WTC11 (cell line): ENCODE results near the gene IGSF1. TPM values are rescaled to one million over a fixed set of nuclear protein-coding genes. Genes with fewer than 3 reads are reported as not detected.

ENCODE experiments used
- ATAC-seq: fragments of 200-7000 bp; cut with Tn5 transposase; 2 replicates; pipeline ENCODE4 v1.10.0; 2021; ENCODE audit warnings: mild to moderate bottlenecking, moderate library complexity
- CTCF ChIA-PET: fragments of 300-600 bp; sonication (Branson Sonifier 250); formaldehyde crosslinking; loops from one replicate; lab custom pipeline; 2021; ENCODE audit warnings: antibody characterized with exemption; lab: Charles Lee
- POLR2A ChIA-PET: fragments of 350-600 bp; sonication (Branson Sonifier 250); formaldehyde crosslinking; loops from one replicate; lab custom pipeline; 2021; ENCODE audit warnings: antibody characterized with exemption; lab: Charles Lee
- DNase-seq: peaks from one replicate; pipeline ENCODE4 v3.0.0; 2021; ENCODE audit warnings: low spot score
- H3K27ac Mint-ChIP-seq: 2 replicates; pipeline ENCODE4 v1.8.0; 2021; ENCODE audit warnings: mixed read lengths
- H3K27me3 Mint-ChIP-seq: 2 replicates; pipeline ENCODE4 v1.8.0; 2021; ENCODE audit warnings: low read depth, mild to moderate bottlenecking, moderate library complexity, mixed read lengths
- H3K36me3 Mint-ChIP-seq: 2 replicates; pipeline ENCODE4 v1.8.0; 2021; ENCODE audit warnings: mixed read lengths
- H3K4me1 Mint-ChIP-seq: 2 replicates; pipeline ENCODE4 v1.8.0; 2022; ENCODE audit warnings: mixed read lengths
- H3K4me3 Mint-ChIP-seq: 2 replicates; pipeline ENCODE4 v1.8.0; 2021; ENCODE audit warnings: mild to moderate bottlenecking, moderate library complexity, mixed read lengths
- H3K9me3 Mint-ChIP-seq: 2 replicates; pipeline ENCODE4 v1.8.0; 2021; ENCODE audit warnings: mixed read lengths
- ATF1 ChIP-seq: sonication (generic); formaldehyde crosslinking; IDR thresholded peaks from 2 replicates; pipeline ENCODE4 v1.8.1; 2023; ENCODE audit warnings: mild to moderate bottlenecking, moderate library complexity, missing genetic modification reagents
- ATF3 ChIP-seq: sonication (generic); formaldehyde crosslinking; conservative IDR thresholded peaks from 2 replicates; pipeline ENCODE4 v1.8.1; 2022; ENCODE audit warnings: mild to moderate bottlenecking, missing genetic modification reagents
- CDX4 ChIP-seq: fragments of 250-450 bp; sonication (Bioruptor Pico); IDR thresholded peaks from 2 replicates; pipeline ENCODE4 v1.9.0; 2021; ENCODE audit warnings: moderate library complexity, mild to moderate bottlenecking, inconsistent platforms, borderline replicate concordance
- CTCF ChIP-seq: fragments of 200-600 bp; IDR thresholded peaks from 2 replicates; pipeline ENCODE4 v1.8.0; 2022; ENCODE audit warnings: antibody characterized with exemption
- FOXK1 ChIP-seq: sonication (generic); formaldehyde crosslinking; IDR thresholded peaks from 2 replicates; pipeline ENCODE4 v1.8.0; 2022; ENCODE audit warnings: mild to moderate bottlenecking, moderate library complexity, missing genetic modification reagents
- GRHL2 ChIP-seq: fragments of 250-450 bp; sonication (Bioruptor Pico); IDR thresholded peaks from 2 replicates; pipeline ENCODE4 v1.8.0; 2022; ENCODE audit warnings: mild to moderate bottlenecking, moderate library complexity; ENCODE audit not compliant: insufficient replicate concordance, severe bottlenecking
- GTF2I ChIP-seq: fragments of 250-450 bp; sonication (Bioruptor Pico); conservative IDR thresholded peaks from 2 replicates; pipeline ENCODE4 v1.4.0; 2021; ENCODE audit warnings: mild to moderate bottlenecking
- IRF1 ChIP-seq: sonication (generic); formaldehyde crosslinking; IDR thresholded peaks from 2 replicates; pipeline ENCODE4 v1.8.0; 2023; ENCODE audit warnings: missing genetic modification reagents
- MAX ChIP-seq: sonication (generic); formaldehyde crosslinking; IDR thresholded peaks from 2 replicates; pipeline ENCODE4 v1.8.0; 2022; ENCODE audit warnings: mild to moderate bottlenecking, missing genetic modification reagents
- NR3C1 ChIP-seq: sonication (generic); formaldehyde crosslinking; conservative IDR thresholded peaks from 2 replicates; pipeline ENCODE4 v1.8.1; 2023; ENCODE audit warnings: low read depth, mild to moderate bottlenecking, missing genetic modification reagents
- PREB ChIP-seq: sonication (generic); formaldehyde crosslinking; IDR thresholded peaks from 2 replicates; pipeline ENCODE4 v1.8.1; 2022; ENCODE audit warnings: mild to moderate bottlenecking, missing genetic modification reagents, moderate library complexity, borderline replicate concordance
- PRRX2 ChIP-seq: fragments of 250-450 bp; sonication (Bioruptor Pico); IDR thresholded peaks from 2 replicates; pipeline ENCODE4 v1.8.0; 2021; ENCODE audit warnings: mild to moderate bottlenecking
- RELA ChIP-seq: sonication (generic); formaldehyde crosslinking; IDR thresholded peaks from 2 replicates; pipeline ENCODE4 v1.8.1; 2022; ENCODE audit warnings: missing genetic modification reagents, mild to moderate bottlenecking, borderline replicate concordance
- SMAD3 ChIP-seq: sonication (generic); formaldehyde crosslinking; IDR thresholded peaks from 2 replicates; pipeline ENCODE4 v1.8.0; 2022; ENCODE audit warnings: missing genetic modification reagents, mild to moderate bottlenecking, borderline replicate concordance
- SP1 ChIP-seq: sonication (generic); formaldehyde crosslinking; conservative IDR thresholded peaks from 2 replicates; pipeline ENCODE4 v1.8.1; 2022; ENCODE audit warnings: missing genetic modification reagents
- TEAD1 ChIP-seq: sonication (generic); formaldehyde crosslinking; IDR thresholded peaks from 2 replicates; pipeline ENCODE4 v1.8.0; 2022; ENCODE audit warnings: mild to moderate bottlenecking, missing genetic modification reagents
- ZNF232 ChIP-seq: sonication (generic); formaldehyde crosslinking; IDR thresholded peaks from 2 replicates; pipeline ENCODE4 v1.8.0; 2022; ENCODE audit warnings: mild to moderate bottlenecking, missing genetic modification reagents
- ZNF281 ChIP-seq: sonication (generic); formaldehyde crosslinking; IDR thresholded peaks from 2 replicates; pipeline ENCODE4 v1.8.0; 2023; ENCODE audit warnings: mild to moderate bottlenecking, missing genetic modification reagents
- ZNF532 ChIP-seq: fragments of 250-450 bp; sonication (Bioruptor Pico); IDR thresholded peaks from 2 replicates; pipeline ENCODE4 v1.9.0; 2021; ENCODE audit warnings: mild to moderate bottlenecking, borderline replicate concordance
- ZNF671 ChIP-seq: fragments of 250-450 bp; sonication (Bioruptor Pico); IDR thresholded peaks from 2 replicates; pipeline ENCODE4 v1.8.0; 2021; ENCODE audit warnings: mild to moderate bottlenecking
- total RNA-seq: library from RNA; stranded (reverse); gene quantifications from 3 replicates; pipeline ENCODE4 v1.2.3, GENCODE V29; 2021

IGSF1 gene
- total RNA-seq, 1 experiment from 2014 or later, result 16.2 TPM

GRCh38 chrX:131322651-131323050, 33.5 kb upstream of the IGSF1 start (continued):
- no peak for TF ChIP-seq CTCF
- no peak for TF ChIP-seq TEAD1
- no peak for TF ChIP-seq PREB
- no peak for TF ChIP-seq SP1 (CRISPR knock-in tag)
- no peak for TF ChIP-seq PRRX2 (CRISPR knock-in tag)
- no peak for TF ChIP-seq CDX4

GRCh38 chrX:131317326-131317725, 28.2 kb upstream of the IGSF1 start:
- DNase-seq (no peak), ATAC-seq (no peak)
- TF ChIP-seq ZNF532 (CRISPR knock-in tag) (no peak), SMAD3 (no peak), ZNF232 (no peak), ZNF671 (no peak)
- H3K27ac Mint-ChIP-seq, result no peak overlapping the region; the same call in 1 of the 2 replicates
- H3K27me3 Mint-ChIP-seq, result no peaks in the 10 kb centered on the region
- POLR2A ChIA-PET, result no interaction called here
- H3K36me3 Mint-ChIP-seq, result no peaks in the 10 kb centered on the region
- no peak overlapping the region for H3K4me3 Mint-ChIP-seq
- peaks cover 8% of the 10 kb centered on the region for H3K4me1 Mint-ChIP-seq
- CTCF ChIA-PET, result no interaction called here
- H3K9me3 Mint-ChIP-seq, result no peaks in the 10 kb centered on the region

GRCh38 chrX:131316260-131316659, 27.2 kb upstream of the IGSF1 start:
- Mint-ChIP-seq H3K9me3 (no peaks in the 10 kb centered on the region), H3K27ac (no peak overlapping the region), H3K4me3 (no peak overlapping the region), H3K36me3 (no peaks in the 10 kb centered on the region), H3K27me3 (no peaks in the 10 kb centered on the region), H3K4me1 (peaks cover 8% of the 10 kb centered on the region)
- POLR2A ChIA-PET, result no interaction called here
- CTCF ChIA-PET, result no interaction called here
- ATAC-seq, result no peak
- TF ChIP-seq ZNF281 (no peak), ATF1 (no peak), GTF2I (CRISPR knock-in tag) (no peak), ATF3 (CRISPR knock-in tag) (no peak), CTCF (no peak), IRF1 (CRISPR knock-in tag) (no peak), NR3C1 (CRISPR knock-in tag) (no peak), MAX (CRISPR knock-in tag) (no peak), PRRX2 (CRISPR knock-in tag) (no peak), RELA (CRISPR knock-in tag) (no peak), FOXK1 (CRISPR knock-in tag) (no peak), GRHL2 (CRISPR knock-in tag) (no peak)
- TF ChIP-seq, all 79 proteins: peak for 0
- no peak for DNase-seq
